Choroid plexus epithelial cell (primary cell): ENCODE measurements around the gene HACD3.
A peak's percentile ranks its signal among the peaks of the same experiment; 100 is the strongest.
"Not testable (repeated sequence)": the region's sequence is repeated elsewhere in the genome, so short reads cannot be mapped to it uniquely, and the experiment has no call there.

Experiments
- DNase-seq: peaks from one replicate; pipeline ENCODE4 v3.0.0-alpha.2; 2010; ENCODE audit warnings: low read depth
- H3K4me3 ChIP-seq: 2 replicates; pipeline ENCODE4 v1.5.1; 2011; ENCODE audit warnings: low read depth, mild to moderate bottlenecking, control low read depth, low read length, moderate library complexity
- TF ChIP-seq, protein P1 (sequence below): conservative IDR thresholded peaks from 2 replicates; pipeline ENCODE4 v1.5.1; 2011; ENCODE audit warnings: low read depth, mild to moderate bottlenecking, control low read depth, inconsistent platforms, low read length, moderate library complexity

The HACD3 gene

GRCh38 chr15:65541231-65541820, 11.1 kb downstream of the HACD3 start:
- DNase-seq, result no peak
- TF ChIP-seq, protein P1, sequence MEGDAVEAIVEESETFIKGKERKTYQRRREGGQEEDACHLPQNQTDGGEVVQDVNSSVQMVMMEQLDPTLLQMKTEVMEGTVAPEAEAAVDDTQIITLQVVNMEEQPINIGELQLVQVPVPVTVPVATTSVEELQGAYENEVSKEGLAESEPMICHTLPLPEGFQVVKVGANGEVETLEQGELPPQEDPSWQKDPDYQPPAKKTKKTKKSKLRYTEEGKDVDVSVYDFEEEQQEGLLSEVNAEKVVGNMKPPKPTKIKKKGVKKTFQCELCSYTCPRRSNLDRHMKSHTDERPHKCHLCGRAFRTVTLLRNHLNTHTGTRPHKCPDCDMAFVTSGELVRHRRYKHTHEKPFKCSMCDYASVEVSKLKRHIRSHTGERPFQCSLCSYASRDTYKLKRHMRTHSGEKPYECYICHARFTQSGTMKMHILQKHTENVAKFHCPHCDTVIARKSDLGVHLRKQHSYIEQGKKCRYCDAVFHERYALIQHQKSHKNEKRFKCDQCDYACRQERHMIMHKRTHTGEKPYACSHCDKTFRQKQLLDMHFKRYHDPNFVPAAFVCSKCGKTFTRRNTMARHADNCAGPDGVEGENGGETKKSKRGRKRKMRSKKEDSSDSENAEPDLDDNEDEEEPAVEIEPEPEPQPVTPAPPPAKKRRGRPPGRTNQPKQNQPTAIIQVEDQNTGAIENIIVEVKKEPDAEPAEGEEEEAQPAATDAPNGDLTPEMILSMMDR, result no peak
- no peak overlapping the region for H3K4me3 ChIP-seq

- no peak for DNase-seq
- no peak overlapping the region for H3K4me3 ChIP-seq
- TF ChIP-seq, protein P1, result no peak
Observed at GRCh38 chr15:65547841-65548240, 17.6 kb downstream of the HACD3 start.

- H3K4me3 ChIP-seq, DNase-seq: not testable (repeated sequence)
Observed at GRCh38 chr15:65549288-65549687, 19.0 kb downstream of the HACD3 start.

DNA sequence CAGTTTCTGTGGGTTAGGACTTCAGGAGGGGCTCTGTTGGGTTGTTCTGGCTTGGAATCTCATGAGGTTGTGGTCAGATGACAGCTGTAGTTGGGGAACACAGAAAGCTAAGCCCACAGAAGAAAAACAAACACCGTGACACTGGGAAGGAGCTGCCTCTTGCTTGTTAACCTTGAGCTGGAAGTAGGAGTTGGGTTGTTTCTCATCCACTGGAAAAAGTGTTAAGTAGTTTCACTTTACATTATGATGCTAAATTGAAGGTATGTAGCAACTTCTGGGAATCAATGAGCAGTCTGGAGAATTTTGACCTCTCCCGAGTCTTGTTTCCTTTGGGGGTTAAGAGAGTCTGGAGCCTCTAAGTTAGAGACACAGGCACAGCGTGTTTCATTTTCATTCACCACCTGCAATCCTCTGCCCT, 20.4 kb downstream of the HACD3 start:
- peak overlapping the region; percentile 28 for H3K4me3 ChIP-seq
- TF ChIP-seq, protein P1, result no peak
- DNase-seq, result peak; percentile 87

GRCh38 chr15:65551183-65551582, 20.9 kb downstream of the HACD3 start:
- TF ChIP-seq, protein P1, result no peak
- no peak for DNase-seq
- peak overlapping the region; percentile 28 for H3K4me3 ChIP-seq

- not testable (repeated sequence) for DNase-seq, H3K4me3 ChIP-seq
Observed at GRCh38 chr15:65552851-65553250, 22.6 kb downstream of the HACD3 start.

GRCh38 chr15:65553691-65554090, 23.4 kb downstream of the HACD3 start:
- no peak overlapping the region for H3K4me3 ChIP-seq
- TF ChIP-seq, protein P1, result no peak
- DNase-seq, result no peak

GRCh38 chr15:65556622-65557021, 26.4 kb downstream of the HACD3 start:
- TF ChIP-seq, protein P1, result no peak
- DNase-seq, result no peak

More at GRCh38 chr15:65556622-65557021, 26.4 kb downstream of the HACD3 start:
- H3K4me3 ChIP-seq, result no peak overlapping the region
